Middle frontal gyrus (tissue), 1 donor: ENCODE results near the gene HOXB4.
A peak's percentile ranks its signal among the peaks of the same experiment; 100 is the strongest.

Source experiments
- DNase-seq: peaks from one replicate; pipeline ENCODE4 v3.0.0-alpha.2; 2015; ENCODE audit warnings: low spot score; ENCODE audit errors: extremely low spot score

HOXB4 gene

DNA sequence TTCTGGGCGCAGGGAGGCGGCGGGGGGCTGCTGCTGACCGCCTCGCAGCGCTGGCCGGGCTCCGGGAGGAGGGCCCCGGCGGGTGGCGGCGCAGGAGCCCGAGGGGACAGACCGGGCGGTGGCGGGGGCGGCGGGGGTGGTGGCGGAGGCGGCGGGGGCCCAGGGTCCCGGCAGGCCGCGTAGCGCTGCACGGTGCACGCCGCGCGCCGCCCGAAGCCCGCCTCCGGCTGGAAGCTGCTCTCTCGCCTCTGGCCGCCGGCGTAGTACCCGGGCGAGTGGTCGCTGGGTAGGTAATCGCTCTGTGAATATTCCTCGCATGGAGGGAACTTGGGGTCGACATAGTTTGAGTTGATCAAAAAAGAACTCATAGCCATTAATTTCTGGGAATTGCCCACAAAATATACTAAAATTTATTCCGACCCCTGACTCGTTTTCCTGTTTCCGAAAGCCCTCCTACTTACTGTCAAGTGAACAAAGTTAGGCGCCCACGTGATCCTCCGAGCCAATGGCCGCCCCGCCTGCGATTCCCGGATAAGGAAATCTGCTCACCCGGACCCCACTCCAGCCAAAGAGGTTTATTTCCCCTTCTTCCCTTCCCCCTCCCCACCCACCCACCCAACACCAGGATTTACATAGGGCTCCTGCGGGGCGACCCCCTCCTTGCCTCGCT lies at the start of gene HOXB4:
Gene HOXB4, minus strand, starts transcription at position 405 of the 670 bp plus-strand sequence. Its CDS starts 31 bp downstream, at position 374.
- no peak for DNase-seq

DNA sequence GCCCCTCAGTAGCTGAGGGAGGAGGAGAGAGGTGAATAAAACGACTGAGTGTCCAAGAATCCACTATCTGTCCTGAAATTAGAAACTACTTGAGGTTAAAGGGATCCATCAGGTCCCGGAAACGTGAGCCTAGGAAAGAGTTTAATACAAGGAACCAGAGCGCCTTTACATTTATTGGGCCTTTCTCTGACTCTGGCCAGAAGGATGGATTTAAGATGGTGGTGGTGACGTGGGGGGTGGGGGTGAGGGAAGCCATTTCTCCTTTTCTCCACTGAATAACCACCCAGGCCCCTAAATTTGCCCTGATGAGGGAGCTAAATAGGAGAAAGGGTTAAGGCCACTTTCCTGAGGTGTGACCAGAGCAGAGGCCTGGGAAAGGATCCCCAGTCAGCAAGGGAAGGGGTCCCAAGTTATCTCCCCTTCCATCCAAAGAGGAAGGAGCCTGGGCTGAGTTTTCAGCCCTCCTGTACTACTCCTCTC lies 49.0 kb upstream of the HOXB4 start:
- no peak for DNase-seq

DNA sequence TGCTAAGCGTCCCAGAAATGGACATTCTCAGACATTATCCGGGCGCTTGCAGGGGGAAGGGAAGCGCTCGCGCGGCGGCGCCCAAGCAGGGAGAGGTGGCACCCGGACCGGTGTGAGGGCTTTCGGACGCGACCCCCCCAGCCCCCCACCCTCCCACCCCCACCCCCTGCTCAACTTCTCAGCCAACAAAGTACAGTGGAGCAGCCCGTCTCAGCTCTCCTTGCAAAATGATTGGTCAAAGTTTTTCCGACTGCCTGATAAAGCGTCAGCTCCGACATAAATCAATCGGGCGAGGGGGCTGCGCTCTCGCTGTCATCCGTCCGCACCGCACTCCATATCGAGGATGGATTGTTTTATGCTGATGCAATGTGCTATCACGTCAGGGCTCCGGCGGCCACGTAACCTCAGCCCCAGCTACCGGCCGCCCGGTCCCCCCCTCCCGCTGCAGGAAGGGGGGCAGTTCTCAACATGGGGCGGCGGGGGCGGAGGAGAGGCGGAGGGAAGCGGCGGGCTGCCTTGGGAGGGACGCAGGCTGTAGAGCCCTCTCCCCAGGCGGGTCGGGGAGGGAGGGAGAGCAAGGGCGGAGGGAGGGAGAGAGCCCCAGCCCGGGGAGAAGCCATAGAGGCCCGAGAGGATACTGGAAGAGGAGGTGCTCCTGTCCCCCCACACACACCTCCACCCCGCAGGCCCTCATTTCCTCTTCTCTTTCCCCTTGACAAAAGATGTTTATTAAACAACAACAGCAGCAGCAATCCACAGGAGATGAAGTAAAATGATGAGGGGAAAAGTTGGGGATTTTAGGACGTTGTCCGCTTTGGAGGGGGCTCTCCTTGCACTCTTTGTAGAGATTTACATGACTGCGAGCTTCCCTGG lies 48.3 kb upstream of the HOXB4 start, which contains the start of gene HOXB9:
Gene HOXB9, minus strand, starts transcription at position 114 of the 873 bp plus-strand sequence. Its CDS starts 89 bp downstream, at position 25.
- DNase-seq: no peak

DNA sequence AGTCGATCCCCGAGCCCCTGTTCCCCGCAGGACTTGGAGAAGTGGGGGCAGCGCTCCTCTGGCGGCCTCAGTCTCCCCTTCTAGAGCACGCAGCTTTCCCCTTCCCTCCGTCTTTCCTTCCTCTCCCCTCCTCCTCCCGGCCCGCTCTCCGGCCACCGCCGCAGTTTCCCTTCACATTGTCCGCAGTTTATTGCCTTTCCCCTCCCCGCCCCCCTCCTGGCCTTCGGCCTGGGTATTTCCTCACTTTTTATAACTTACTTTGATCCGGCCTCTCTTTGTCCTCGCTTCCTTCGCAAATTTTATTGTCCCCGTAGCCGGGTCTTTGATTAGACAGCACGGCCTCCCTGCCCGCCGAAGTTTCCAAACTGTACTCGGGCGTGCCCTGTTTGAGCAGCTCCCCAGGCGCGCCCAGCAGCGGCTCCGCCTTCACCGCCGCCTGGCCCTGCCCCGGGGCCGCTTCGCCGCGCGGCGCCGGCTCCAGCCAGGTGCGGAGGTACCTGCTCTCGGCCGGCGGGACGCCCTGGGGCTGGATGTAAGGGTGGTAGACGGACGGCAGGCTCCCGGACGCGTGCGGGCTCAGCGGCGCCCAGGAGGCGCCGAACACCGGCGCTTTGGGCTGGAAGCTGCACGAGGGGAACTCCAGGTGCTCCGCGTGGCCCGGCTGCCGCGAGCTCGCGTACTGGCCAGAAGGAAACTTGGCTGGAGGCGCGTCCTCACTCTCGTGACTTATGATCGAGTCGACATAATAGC lies 47.5 kb upstream of the HOXB4 start:
- no peak for DNase-seq

DNA sequence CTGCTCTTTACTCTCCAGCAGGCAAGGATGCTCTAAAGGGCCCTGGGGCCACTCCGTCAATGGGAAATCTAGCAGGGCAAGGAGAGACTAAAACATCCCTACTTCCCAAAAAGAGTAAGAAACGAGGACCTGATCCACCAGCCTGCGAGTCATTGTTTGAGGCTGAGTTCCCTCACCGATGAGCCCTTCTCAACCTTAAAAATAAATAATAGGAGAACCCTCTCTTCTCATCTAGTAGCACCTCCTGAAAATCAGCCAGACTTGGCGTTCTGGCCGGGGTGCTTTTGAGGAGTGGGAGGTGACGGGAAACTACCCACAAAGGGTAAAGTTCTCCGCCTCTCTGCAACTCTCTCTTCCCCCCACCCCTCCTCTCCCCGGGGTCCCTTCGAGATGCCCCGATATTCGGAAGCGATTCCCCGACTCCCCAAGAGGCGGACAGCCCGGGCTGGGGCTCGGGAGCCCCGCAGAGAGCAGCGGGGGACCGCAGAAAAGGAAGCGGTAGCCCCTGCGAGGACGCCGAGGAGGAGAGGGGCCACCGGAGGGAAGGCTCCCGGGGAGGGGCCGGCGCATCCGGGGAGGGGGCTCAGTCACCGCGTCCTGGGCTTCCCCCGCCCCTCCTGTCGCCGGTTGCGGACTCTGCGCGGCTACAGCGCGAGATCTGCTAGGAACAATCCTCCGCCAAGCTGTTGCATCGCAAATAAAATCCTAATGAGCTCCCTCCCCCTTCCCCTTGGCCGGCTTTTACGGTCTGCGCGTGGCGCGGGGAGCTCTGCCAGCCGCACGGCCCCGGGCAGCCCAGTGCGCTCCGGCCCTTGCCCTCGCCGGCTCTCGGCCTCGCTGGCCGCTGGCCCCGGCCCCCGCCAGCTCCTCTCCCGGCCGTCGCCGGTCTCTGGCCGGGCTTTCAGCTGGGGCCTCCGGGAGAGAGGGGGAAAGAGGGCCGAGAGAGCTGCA lies 46.7 kb upstream of the HOXB4 start:
- DNase-seq: no peak

DNA sequence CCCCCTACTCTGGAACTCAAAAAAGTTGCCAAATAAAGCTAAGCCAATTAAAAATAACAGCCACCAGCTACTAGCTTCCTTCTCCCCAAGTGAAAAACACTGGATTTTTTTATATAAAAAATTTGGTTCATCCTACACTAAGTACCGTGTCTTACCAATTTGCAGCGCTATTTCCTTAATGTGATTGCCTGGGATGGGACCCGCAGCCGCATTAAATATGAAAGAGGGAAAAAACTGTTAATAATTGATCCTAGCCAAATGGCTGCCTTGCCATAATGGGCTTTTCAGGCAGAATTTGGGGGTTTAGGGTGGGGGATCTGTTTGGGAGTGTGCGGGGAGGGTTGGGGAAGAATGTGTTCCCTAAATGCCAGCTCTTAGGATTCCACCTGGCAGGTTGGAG lies 46.0 kb upstream of the HOXB4 start:
- DNase-seq: no peak

DNA sequence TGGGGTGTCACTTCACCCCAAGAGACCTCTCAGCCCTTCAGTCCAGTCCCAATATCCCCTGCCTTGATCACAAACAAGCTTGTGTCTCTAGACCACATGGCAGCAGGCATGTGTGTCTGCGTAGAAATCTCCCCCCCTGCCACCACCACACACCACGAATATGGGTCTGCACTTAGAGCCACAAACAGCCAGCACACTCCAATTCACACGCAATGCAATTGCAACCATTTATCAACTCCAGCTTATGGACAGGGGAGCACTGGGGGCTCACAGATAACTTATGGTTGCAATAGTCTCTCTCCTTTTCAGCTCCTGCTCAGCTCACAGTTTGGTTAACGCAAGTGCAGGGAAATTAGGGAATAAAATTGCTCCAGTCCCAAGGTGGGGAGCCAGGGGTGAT lies 45.4 kb upstream of the HOXB4 start:
- no peak for DNase-seq

DNA sequence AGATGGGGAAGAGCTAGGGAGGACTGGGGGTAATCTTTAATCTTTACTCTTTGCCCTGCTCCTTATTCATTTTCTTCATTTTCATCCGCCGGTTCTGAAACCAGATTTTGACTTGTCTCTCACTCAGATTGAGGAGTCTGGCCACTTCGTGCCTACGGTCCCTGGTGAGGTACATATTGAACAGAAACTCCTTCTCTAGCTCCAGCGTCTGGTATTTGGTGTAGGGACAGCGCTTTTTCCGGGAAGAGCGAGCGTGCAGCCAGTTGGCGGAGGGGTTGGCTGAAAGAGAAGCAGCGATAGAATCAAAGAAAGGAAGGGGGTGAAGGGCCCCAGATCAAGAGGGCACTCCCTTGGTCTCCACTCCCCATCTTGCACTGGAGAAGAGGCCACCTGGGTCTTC lies 44.7 kb upstream of the HOXB4 start:
- DNase-seq: no peak

DNA sequence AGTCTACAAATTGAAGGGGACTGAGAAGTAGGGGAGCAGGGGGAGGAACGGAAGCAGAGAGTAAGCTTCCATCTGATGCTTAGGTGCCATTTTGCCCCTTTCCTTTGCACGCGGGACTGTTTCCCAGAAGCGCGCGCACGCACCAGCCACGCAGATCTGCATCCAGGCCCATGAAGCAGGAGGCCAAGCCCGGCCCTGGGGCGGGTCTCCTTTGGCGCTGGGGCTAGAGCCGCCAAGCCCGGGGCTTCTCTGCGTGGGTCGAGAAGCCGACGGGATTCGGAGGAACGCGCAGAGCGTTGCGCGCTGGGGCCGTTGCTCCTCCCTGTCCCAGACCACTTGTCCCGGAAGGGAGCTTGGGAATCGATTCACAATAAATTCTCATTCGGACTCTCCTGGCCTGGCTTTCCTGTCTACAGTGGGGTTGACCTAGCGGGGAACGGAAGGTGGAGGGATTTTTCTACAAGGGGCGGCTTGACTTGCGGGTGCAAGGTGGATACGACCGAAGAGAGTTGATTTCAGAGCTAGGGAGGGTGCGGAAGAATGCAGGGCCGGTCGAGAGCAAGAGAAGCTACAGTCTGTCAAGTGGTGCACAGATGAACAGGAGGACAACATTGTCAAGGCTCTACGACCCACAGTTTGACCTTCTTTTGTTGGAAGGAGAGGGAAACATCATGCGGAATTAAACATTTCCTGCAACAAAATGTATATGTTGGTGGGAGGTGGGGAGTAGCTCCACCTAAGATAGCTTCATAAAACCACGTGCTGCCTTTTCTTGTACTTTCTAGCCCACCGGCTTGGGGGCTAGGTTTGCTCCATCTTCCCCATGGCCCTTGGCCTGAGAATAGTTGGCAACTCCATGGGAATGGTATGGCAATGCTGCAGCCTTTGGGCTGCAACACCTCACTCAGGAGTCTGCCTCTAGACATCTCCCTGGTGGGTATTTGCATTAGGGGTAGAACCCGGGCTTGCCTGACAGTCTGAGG lies 43.6 kb upstream of the HOXB4 start:
- DNase-seq: no peak

DNA sequence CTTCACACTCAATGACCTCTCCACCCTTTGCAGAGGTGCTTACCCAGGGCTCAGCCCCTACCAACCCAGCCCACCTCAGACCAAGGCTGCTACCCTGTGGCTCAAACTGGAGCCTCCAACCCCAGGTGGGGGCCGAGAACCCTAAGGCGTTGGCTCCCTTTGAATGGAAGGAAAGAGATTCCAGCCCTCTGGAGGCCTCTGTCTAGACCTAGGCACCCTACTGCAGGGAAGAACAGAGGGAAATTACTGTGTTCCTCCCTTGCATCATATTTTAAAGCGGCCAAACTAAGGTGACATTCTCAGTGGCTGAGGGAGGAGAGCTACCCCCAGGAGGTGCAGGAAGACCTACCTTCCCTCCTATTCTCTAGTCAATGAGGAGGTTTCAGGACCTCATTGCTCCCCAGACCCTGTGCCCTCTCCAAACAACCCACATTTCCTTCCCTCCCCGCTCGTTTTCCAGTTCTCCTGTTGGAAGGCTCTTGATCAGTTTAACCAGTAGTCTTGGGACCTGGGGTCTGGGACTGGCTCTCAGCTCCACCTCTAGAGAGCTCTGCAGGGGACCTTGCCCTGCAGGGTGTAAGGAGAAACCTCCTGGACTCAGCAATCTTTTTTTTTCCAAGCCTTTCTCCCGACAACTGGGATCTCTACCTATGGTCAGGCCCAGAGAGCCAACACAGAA lies 42.5 kb upstream of the HOXB4 start:
- DNase-seq: no peak

DNA sequence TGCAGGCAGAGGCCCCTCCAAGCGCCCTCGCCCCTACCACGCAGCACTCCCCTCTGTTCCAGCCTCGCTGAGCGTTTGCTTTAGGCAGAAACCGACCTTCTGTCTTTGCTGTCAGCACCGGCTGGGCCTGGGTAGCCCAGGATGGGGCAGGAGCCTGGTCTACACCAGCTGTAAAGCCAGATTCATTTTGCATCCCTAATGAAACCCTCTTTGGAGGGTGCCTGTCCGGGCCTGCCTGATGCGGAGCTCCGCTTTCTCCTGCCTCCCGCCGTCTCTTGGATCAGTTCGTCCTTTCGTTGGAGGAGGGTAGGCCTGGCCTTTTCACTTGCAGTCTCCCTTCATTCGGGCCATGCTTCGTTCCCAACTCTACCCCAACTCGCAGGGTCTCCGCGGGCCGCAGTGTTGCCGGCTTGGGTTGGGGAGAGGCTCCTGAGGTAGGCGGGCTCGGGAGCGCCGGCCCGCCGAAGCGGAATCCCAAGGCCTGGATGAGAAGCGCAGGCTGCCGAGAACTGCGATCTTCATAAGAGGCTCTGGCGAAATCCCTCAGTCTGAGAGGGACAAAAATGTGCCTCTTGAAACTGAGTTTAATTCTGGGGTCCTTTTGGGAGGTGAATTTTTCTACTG lies 41.8 kb upstream of the HOXB4 start:
- no peak for DNase-seq

DNA sequence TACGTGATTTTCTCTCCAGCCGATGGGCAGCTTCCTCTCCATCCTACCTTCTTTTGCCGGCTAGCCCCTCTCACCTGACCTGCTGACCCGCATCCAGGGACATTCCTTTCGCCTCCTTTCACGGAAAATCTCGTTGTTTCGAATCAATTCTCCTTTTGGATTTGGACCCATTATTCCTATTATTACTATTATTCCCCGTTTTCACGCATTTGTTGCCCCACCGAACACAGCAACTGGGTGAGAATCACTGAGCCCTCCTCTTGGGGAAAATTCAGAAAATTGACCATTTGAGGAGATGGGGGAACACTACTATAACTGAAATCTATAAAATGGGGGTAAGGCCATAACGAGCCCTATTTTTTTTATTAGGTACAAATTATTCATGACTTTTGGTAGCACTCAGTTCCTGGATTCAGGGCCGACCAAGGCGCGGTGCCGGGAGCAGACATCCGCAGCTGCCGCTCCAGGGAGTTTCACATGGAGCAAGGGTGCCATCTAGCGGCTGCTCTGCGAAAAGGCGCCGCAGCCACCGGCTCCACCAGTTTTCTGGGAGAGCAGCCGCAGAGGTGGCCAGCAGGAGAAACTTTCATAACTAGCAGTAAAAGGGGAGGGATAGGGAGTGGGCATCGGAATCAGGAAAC lies 40.2 kb upstream of the HOXB4 start:
- DNase-seq: peak; percentile 62

DNA sequence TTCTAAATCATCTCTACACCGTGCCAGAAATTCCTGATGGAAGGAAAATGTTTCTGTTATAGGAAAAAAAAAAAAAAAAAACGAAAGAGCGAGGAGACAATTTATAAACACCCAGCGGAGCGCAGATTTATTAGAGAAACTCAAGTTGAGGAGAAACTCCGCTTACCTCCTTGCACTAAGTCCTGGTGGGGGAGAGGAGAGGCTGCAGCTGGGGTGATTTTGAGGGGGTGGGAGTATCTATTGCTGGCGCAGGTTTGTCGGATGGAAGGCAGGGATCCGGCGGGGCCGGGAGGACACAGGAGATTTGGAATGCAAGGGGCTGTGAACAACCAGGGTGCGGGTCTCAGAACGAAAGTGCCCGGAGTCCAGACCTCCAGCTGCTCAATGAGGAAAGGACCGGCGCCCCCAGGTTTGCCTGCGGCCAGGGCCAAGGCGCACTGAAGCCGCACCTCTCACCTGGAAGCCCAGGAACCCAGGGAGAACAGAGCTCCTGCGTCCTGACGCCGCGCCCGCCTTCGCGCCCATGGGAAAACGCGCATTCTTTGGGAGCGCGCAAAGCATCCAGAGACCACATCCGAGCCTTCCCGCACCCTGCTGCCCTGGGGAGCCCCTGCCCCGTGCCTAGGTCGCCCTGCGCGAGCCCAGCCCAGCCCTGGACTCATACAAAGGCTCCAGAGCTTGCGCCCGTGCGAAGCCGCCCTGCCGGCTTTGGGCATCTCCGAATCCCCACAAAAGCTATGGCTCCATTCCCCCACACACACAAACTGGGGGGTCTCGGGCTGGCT lies 39.5 kb upstream of the HOXB4 start:
- DNase-seq: no peak

DNA sequence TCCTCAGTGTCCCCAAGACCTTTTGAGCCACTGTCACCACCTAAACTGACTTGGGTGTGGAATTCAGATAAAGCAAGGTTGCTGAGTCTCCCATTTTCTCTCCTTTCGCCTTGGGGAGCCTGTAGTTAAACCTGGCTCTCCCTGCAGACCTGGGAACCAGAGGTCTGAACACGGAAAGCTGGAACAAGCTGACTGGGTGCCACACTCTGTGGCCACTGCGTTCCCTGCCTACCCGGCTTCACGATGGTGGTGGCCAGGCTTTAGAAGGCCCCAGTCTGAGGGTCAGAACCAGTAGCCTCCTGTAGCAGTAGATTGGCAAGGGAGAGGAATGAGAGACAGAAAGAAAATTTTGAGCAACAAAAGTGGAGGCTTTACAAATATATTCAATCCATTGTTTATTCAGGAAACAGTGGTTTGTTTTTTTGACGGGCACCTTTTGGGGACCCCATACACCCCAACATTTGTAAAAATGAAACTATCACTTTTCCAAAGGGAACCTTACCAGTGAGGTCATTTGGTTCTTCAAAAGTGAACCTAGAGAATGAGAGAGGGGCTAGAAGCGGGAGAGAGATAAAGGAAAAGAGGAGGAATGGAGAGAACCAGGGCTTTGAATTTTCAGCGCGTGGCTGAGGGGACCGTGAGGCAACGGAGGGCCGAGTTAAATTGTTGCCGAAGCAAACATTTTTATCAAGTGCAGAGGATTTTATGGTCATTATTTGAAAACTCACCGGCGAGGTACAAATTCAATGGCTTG lies 38.7 kb upstream of the HOXB4 start:
- DNase-seq: no peak

DNA sequence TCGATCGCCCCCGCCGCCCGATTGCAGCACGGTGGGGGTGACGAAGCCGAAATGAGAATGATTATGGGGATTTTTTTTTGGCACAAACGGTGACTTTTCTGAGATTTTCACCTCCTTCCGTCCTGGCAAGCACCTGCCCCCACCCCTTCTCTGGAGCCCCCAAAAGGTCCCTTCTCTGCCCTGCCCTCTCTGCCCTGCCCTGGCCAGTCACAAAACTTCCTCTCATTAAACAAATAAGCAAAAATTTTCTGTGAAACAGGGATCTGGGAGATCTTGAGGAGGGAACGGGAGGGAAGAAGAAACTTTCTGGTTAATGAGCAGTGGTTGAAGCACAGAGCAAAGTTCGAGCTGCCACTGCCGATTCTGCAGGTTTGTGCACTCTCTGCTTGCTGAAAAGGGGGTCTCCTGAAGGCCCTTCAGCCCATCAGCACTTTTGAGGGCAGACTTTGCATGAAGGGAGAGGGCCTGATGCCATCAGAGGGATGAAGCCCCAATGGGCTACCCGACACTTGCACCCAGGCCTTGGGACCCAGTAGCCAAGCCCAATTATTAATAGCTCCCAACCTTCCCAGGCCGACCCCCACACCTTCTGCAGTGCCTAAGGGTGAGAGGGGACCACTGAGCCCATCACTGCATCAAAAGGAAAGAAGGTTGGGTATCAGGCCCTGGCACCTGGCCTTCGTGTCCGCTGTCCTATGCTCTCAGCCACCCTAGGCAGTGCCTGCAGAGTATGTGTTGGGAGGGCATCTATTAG lies 38.0 kb upstream of the HOXB4 start:
- no peak for DNase-seq
